ENCODE measurements around the gene UPK3B. TPM values are rescaled to one million over a fixed set of nuclear protein-coding genes. Genes with fewer than 3 reads are reported as not detected.
"Not testable (repeated sequence)": the region's sequence is repeated elsewhere in the genome, so short reads cannot be mapped to it uniquely, and the experiment has no call there.

Gene UPK3B
- total RNA-seq, 2 experiments from 2014 or later: 1.2 to 1.4 TPM

- intact Hi-C loops (cut with micrococcal nuclease; ENCODE audit: unreplicated experiment): no loop called here
- BruUV-seq (replicated peaks): no TSS peak
- POLR2A ChIA-PET: no interaction called here
These were observed 4.9 kb upstream of the UPK3B start for GRCh38 chr7:76505168-76506080.

GRCh38 chr7:76506081-76506440 is 4.3 kb upstream of the UPK3B start:
- intact Hi-C loops (cut with micrococcal nuclease; ENCODE audit: unreplicated experiment): no loop called here
- H3K79me2 ChIP-seq (ENCODE audit: insufficient read depth, low read depth, low read length): no peaks in the 10 kb centered on the region
- H2AFZ ChIP-seq (ENCODE audit: low read length): no peak overlapping the region
- H3K9me3 ChIP-seq (ENCODE audit: low read length): no peaks in the 10 kb centered on the region
- no peak for DNase-seq (ENCODE audit: low spot score)
- H3K27ac ChIP-seq (ENCODE audit: low read depth, low read length, poor library complexity, severe bottlenecking): no peak overlapping the region
- ChIA-PET CTCF (ENCODE audit: unreplicated experiment) (no interaction called here), POLR2A (no interaction called here)
- TF ChIP-seq EZH2phosphoT487 (IDR thresholded peaks at IDR 0.05; ENCODE audit: borderline replicate concordance, low read depth, low read length) (no peak), CTCF (conservative IDR thresholded peaks at IDR 0.05; ENCODE audit: low read length) (no peak)
- no TSS peak for BruUV-seq (replicated peaks)
- no peak overlapping the region for H3K4me3 ChIP-seq (ENCODE audit: low read depth, low read length, poor library complexity, severe bottlenecking)
- no peak overlapping the region for H3K4me2 ChIP-seq (ENCODE audit: low read length)
- H3K9me2 ChIP-seq (ENCODE audit: insufficient read depth, low read length): no peaks in the 10 kb centered on the region
- no peaks in the 10 kb centered on the region for H3K4me1 ChIP-seq (ENCODE audit: insufficient read depth, low read length, poor library complexity, severe bottlenecking)
- no peaks in the 10 kb centered on the region for H3K36me3 ChIP-seq (ENCODE audit: insufficient read depth, low read length)
- no peaks in the 10 kb centered on the region for H4K20me1 ChIP-seq (ENCODE audit: insufficient read depth, low read length)

More at GRCh38 chr7:76505168-76506080, 4.9 kb upstream of the UPK3B start:
- H3K9me3 ChIP-seq (ENCODE audit: low read length): no peaks in the 10 kb centered on the region
- CTCF ChIA-PET (ENCODE audit: unreplicated experiment): no interaction called here
- no peaks in the 10 kb centered on the region for H3K9me2 ChIP-seq (ENCODE audit: insufficient read depth, low read length)
- DNase-seq (ENCODE audit: low spot score): no peak
- no peaks in the 10 kb centered on the region for H3K79me2 ChIP-seq (ENCODE audit: insufficient read depth, low read depth, low read length)
- H2AFZ ChIP-seq (ENCODE audit: low read length): no peak overlapping the region
- no peak overlapping the region for H3K4me3 ChIP-seq (ENCODE audit: low read depth, low read length, poor library complexity, severe bottlenecking)
- TF ChIP-seq EZH2phosphoT487 (IDR thresholded peaks at IDR 0.05; ENCODE audit: borderline replicate concordance, low read depth, low read length): no peak
- TF ChIP-seq CTCF (conservative IDR thresholded peaks at IDR 0.05; ENCODE audit: low read length): no peak
- H3K27ac ChIP-seq (ENCODE audit: low read depth, low read length, poor library complexity, severe bottlenecking): no peak overlapping the region
- H3K4me2 ChIP-seq (ENCODE audit: low read length): no peak overlapping the region
- no peaks in the 10 kb centered on the region for H3K36me3 ChIP-seq (ENCODE audit: insufficient read depth, low read length)
- H3K4me1 ChIP-seq (ENCODE audit: insufficient read depth, low read length, poor library complexity, severe bottlenecking): no peaks in the 10 kb centered on the region
- no peaks in the 10 kb centered on the region for H4K20me1 ChIP-seq (ENCODE audit: insufficient read depth, low read length)

GRCh38 chr7:76506643-76507042 is 3.7 kb upstream of the UPK3B start:
- intact Hi-C loops (cut with micrococcal nuclease; ENCODE audit: unreplicated experiment); H3K9me3 ChIP-seq (ENCODE audit: low read length); H4K20me1 ChIP-seq (ENCODE audit: insufficient read depth, low read length); H2AFZ ChIP-seq (ENCODE audit: low read length); H3K27ac ChIP-seq (ENCODE audit: low read depth, low read length, poor library complexity, severe bottlenecking); H3K4me3 ChIP-seq (ENCODE audit: low read depth, low read length, poor library complexity, severe bottlenecking); H3K36me3 ChIP-seq (ENCODE audit: insufficient read depth, low read length); BruUV-seq (replicated peaks); H3K79me2 ChIP-seq (ENCODE audit: insufficient read depth, low read depth, low read length); H3K4me1 ChIP-seq (ENCODE audit: insufficient read depth, low read length, poor library complexity, severe bottlenecking); H3K9me2 ChIP-seq (ENCODE audit: insufficient read depth, low read length); DNase-seq (ENCODE audit: low spot score); CTCF ChIA-PET (ENCODE audit: unreplicated experiment); H3K4me2 ChIP-seq (ENCODE audit: low read length); POLR2A ChIA-PET: not testable (repeated sequence)

Data from OCI-LY7 (cell line).